Panc1 (cell line): Measurements from ENCODE around the gene SRY.

Experiments used
- POLR2AphosphoS5 ChIP-seq: IDR thresholded peaks from 2 replicates; pipeline ENCODE4 v1.6.1; 2012; ENCODE audit warnings: mild to moderate bottlenecking, low read depth, low read length, moderate library complexity
- TCF7L2 ChIP-seq: IDR thresholded peaks from 2 replicates; pipeline ENCODE4 v1.6.1; 2011; ENCODE audit warnings: mild to moderate bottlenecking, low read depth, low read length, inconsistent platforms
- TF ChIP-seq, protein P1 (sequence below): fragments of 450-650 bp; IDR thresholded peaks from 2 replicates; pipeline ENCODE4 v1.5.1; 2017; ENCODE audit warnings: mild to moderate bottlenecking
- TF ChIP-seq, protein P2 (sequence below), 2 experiments: IDR thresholded peaks; 2 replicates each; pipeline ENCODE4 v1.6.1; 2011 to 2012; ENCODE audit warnings: low read depth in 2 of 2, control low read depth in 1 of 2, low read length in 1 of 2, mild to moderate bottlenecking in 1 of 2, moderate library complexity in 1 of 2; ENCODE audit not compliant: insufficient read depth in 1 of 2

DNA sequence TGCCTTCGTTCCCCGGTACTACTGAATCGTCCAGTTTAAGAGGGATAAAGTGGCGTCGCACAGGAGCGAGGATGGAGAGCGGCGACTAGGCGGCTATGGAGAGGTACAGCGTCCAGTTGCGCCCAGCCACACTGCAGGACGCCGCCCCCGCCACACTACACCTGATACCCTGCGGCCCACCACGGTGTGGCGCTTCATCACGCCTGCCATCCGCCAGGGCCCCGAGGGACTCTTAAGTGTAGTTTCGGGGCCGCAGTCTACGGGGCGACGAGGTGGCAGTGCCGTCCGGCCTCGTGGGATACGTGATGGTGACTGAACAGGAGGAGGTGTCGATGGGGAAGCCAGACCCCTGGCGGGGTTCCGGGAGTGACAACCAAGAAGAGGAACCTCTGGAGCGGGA, 2.3 kb upstream of the SRY start:
- TF ChIP-seq, protein P1, sequence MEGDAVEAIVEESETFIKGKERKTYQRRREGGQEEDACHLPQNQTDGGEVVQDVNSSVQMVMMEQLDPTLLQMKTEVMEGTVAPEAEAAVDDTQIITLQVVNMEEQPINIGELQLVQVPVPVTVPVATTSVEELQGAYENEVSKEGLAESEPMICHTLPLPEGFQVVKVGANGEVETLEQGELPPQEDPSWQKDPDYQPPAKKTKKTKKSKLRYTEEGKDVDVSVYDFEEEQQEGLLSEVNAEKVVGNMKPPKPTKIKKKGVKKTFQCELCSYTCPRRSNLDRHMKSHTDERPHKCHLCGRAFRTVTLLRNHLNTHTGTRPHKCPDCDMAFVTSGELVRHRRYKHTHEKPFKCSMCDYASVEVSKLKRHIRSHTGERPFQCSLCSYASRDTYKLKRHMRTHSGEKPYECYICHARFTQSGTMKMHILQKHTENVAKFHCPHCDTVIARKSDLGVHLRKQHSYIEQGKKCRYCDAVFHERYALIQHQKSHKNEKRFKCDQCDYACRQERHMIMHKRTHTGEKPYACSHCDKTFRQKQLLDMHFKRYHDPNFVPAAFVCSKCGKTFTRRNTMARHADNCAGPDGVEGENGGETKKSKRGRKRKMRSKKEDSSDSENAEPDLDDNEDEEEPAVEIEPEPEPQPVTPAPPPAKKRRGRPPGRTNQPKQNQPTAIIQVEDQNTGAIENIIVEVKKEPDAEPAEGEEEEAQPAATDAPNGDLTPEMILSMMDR, result no peak
- TF ChIP-seq, protein P2, sequence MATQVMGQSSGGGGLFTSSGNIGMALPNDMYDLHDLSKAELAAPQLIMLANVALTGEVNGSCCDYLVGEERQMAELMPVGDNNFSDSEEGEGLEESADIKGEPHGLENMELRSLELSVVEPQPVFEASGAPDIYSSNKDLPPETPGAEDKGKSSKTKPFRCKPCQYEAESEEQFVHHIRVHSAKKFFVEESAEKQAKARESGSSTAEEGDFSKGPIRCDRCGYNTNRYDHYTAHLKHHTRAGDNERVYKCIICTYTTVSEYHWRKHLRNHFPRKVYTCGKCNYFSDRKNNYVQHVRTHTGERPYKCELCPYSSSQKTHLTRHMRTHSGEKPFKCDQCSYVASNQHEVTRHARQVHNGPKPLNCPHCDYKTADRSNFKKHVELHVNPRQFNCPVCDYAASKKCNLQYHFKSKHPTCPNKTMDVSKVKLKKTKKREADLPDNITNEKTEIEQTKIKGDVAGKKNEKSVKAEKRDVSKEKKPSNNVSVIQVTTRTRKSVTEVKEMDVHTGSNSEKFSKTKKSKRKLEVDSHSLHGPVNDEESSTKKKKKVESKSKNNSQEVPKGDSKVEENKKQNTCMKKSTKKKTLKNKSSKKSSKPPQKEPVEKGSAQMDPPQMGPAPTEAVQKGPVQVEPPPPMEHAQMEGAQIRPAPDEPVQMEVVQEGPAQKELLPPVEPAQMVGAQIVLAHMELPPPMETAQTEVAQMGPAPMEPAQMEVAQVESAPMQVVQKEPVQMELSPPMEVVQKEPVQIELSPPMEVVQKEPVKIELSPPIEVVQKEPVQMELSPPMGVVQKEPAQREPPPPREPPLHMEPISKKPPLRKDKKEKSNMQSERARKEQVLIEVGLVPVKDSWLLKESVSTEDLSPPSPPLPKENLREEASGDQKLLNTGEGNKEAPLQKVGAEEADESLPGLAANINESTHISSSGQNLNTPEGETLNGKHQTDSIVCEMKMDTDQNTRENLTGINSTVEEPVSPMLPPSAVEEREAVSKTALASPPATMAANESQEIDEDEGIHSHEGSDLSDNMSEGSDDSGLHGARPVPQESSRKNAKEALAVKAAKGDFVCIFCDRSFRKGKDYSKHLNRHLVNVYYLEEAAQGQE (IDR thresholded peaks at IDR 0.05; ENCODE audit: insufficient read depth in 1 of 2, low read depth in 2 of 2, low read length in 1 of 2), result no peak
- no peak for TF ChIP-seq TCF7L2
- no peak for TF ChIP-seq POLR2AphosphoS5
